A673 (cell line): ENCODE data around the gene PON1. TPM values are rescaled to one million over a fixed set of nuclear protein-coding genes. Genes with fewer than 3 reads are reported as not detected.

Source experiments
- BruUV-seq: library from RNA; stranded (reverse); fragments of 400-500 nt; replicated peaks from 2 replicates; lab custom pipeline; 2021; lab: Mats Ljungman, UMichigan
- CTCF ChIA-PET: fragments of 300-600 bp; sonication (Branson Sonifier 250); formaldehyde crosslinking; loops from one replicate; lab custom pipeline; 2022; ENCODE audit warnings: antibody characterized with exemption; lab: Charles Lee
- POLR2A ChIA-PET: fragments of 300-600 bp; sonication (Branson Sonifier 250); formaldehyde crosslinking; loops from one replicate; lab custom pipeline; 2022; ENCODE audit warnings: antibody characterized with exemption; ENCODE audit not compliant: low non-redundant PET; lab: Charles Lee
- DNase-seq: peaks from one replicate; pipeline ENCODE4 v3.0.0-alpha.2; 2015; ENCODE audit warnings: low spot score
- H3K27ac ChIP-seq: fragments of 200-600 bp; sonication (generic); 2 replicates; pipeline ENCODE4 v1.5.1; 2016; ENCODE audit warnings: mixed run types, low read depth, mild to moderate bottlenecking, mixed read lengths, antibody characterized with exemption, low read length; ENCODE audit not compliant: poor library complexity, severe bottlenecking
- H3K27me3 ChIP-seq: fragments of 200-600 bp; sonication (generic); replicated peaks from 2 replicates; pipeline ENCODE4 v1.6.1; 2017; ENCODE audit warnings: mixed run types, low read depth, mild to moderate bottlenecking, mixed read lengths, antibody characterized with exemption, low read length; ENCODE audit not compliant: insufficient read depth, poor library complexity
- H3K36me3 ChIP-seq: fragments of 200-600 bp; sonication (generic); 2 replicates; pipeline ENCODE4 v1.6.1; 2016; ENCODE audit warnings: mixed run types, mild to moderate bottlenecking, mixed read lengths, antibody characterized with exemption, low read length; ENCODE audit not compliant: insufficient read depth, poor library complexity, severe bottlenecking
- H3K4me1 ChIP-seq: fragments of 200-600 bp; sonication (generic); 2 replicates; pipeline ENCODE4 v1.6.1; 2017; ENCODE audit warnings: mixed run types, mild to moderate bottlenecking, mixed read lengths, antibody characterized with exemption, low read length; ENCODE audit not compliant: insufficient read depth, poor library complexity, severe bottlenecking
- H3K4me3 ChIP-seq: fragments of 200-600 bp; sonication (generic); 2 replicates; pipeline ENCODE4 v1.5.1; 2016; ENCODE audit warnings: low read depth, mixed run types, mild to moderate bottlenecking, mixed read lengths, low read length; ENCODE audit not compliant: poor library complexity, severe bottlenecking
- H3K9me3 ChIP-seq: fragments of 200-600 bp; sonication (generic); 2 replicates; pipeline ENCODE4 v1.6.1; 2016; ENCODE audit warnings: mixed run types, low read depth, mild to moderate bottlenecking, mixed read lengths, antibody characterized with exemption, low read length; ENCODE audit not compliant: poor library complexity, severe bottlenecking
- EZH2 ChIP-seq: fragments of 200-600 bp; sonication (generic); IDR thresholded peaks from 2 replicates; pipeline ENCODE4 v1.6.1; 2017; ENCODE audit warnings: borderline replicate concordance, low read depth, mild to moderate bottlenecking, mixed read lengths, antibody characterized with exemption, low read length; ENCODE audit not compliant: poor library complexity, severe bottlenecking
- intact Hi-C: fragments of 100-400 bp; cut with micrococcal nuclease; formaldehyde crosslinking; loops from one replicate; pipeline ENCODE4 v1.10.0; 2022; ENCODE audit not compliant: unreplicated experiment
- total RNA-seq: library from RNA; stranded (reverse); gene quantifications from 2 replicates; pipeline ENCODE4 v1.2.3, GENCODE V29; 2021
- TF ChIP-seq, protein P1 (sequence below): fragments of 300-800, 200-600 bp; sonication (generic); conservative IDR thresholded peaks from 2 replicates; pipeline ENCODE4 v1.5.1; 2017; ENCODE audit warnings: low read depth, mild to moderate bottlenecking, antibody characterized with exemption, low read length, moderate library complexity, mixed read lengths

Gene PON1
- total RNA-seq, 1 experiment from 2014 or later, result not detected

DNA sequence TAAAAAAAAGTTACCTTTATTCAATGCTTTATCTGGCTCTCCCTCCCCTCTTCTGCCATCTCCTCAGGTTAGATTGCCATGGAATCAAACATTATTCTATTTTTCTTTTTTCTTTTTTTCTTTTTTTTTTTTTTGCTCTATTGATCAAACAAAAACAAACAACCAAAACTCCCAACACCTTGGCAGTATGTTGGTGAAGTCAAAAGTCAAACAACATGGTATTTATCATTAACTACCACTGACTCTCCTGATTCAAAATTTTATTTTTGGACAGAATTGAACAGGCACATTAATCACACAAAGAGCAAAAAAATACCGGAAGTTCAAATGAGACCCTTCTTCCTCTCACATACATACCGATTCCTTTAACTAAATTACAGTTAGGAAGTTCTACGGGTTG is 6.4 kb downstream of the PON1 start:
- H3K27ac ChIP-seq, result no peak overlapping the region
- no peaks in the 10 kb centered on the region for H3K9me3 ChIP-seq
- CTCF ChIA-PET, result no interaction called here
- no peaks in the 10 kb centered on the region for H3K4me1 ChIP-seq
- intact Hi-C loops, result no loop called here
- no TSS peak for BruUV-seq
- H3K36me3 ChIP-seq, result no peaks in the 10 kb centered on the region
- TF ChIP-seq, protein P1, sequence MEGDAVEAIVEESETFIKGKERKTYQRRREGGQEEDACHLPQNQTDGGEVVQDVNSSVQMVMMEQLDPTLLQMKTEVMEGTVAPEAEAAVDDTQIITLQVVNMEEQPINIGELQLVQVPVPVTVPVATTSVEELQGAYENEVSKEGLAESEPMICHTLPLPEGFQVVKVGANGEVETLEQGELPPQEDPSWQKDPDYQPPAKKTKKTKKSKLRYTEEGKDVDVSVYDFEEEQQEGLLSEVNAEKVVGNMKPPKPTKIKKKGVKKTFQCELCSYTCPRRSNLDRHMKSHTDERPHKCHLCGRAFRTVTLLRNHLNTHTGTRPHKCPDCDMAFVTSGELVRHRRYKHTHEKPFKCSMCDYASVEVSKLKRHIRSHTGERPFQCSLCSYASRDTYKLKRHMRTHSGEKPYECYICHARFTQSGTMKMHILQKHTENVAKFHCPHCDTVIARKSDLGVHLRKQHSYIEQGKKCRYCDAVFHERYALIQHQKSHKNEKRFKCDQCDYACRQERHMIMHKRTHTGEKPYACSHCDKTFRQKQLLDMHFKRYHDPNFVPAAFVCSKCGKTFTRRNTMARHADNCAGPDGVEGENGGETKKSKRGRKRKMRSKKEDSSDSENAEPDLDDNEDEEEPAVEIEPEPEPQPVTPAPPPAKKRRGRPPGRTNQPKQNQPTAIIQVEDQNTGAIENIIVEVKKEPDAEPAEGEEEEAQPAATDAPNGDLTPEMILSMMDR, result no peak
- no peak for TF ChIP-seq EZH2
- POLR2A ChIA-PET, result no interaction called here
- no peaks in the 10 kb centered on the region for H3K27me3 ChIP-seq
- H3K4me3 ChIP-seq, result no peak overlapping the region
- DNase-seq, result no peak

DNA sequence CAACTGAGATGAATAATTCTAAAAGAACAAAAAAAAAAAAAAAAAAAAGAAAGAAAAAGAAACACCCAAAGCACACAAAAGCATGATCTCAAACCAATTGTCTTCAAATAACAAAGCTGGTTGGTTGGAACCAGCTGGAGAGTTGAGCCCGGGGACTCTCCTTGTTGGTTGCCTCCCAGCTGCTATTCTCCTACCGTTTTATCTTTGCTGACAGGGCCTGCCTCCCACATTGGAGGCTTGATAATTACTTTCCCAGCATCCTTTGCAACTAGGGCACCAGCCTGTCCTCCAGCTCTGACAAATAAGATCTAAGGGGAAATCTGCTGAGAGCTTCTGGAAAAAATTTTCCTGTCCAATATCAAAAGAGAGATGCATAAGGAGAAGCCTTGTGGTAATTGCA is 6.8 kb downstream of the PON1 start:
- Histone ChIP-seq H3K4me3 (no peak overlapping the region), H3K9me3 (no peaks in the 10 kb centered on the region), H3K27me3 (no peaks in the 10 kb centered on the region), H3K27ac (no peak overlapping the region), H3K4me1 (no peaks in the 10 kb centered on the region), H3K36me3 (no peaks in the 10 kb centered on the region)
- DNase-seq, result peak; percentile 9
- ChIA-PET CTCF (no interaction called here), POLR2A (no interaction called here)
- intact Hi-C loops, result no loop called here
- BruUV-seq, result no TSS peak
- TF ChIP-seq EZH2, result no peak
- TF ChIP-seq, protein P1, result no peak

DNA sequence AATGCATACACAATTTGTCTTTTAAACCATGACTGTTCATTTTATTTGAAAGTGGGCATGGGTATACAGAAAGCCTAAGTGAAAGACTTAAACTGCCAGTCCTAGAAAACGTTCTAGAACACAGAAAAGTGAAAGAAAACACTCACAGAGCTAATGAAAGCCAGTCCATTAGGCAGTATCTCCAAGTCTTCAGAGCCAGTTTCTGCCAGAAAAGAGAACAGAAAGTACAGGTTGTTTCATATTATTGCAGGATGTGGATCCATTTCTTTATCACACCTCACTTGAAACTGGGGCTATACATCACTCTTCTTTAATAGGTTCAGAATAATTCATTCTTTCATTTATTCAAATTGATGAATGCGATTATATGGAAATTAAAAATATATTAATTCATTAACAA is 7.7 kb downstream of the PON1 start:
- TF ChIP-seq, protein P1, result no peak
- no peak for TF ChIP-seq EZH2
- no peak overlapping the region for H3K4me3 ChIP-seq
- no peaks in the 10 kb centered on the region for H3K9me3 ChIP-seq
- ChIA-PET CTCF (no interaction called here), POLR2A (no interaction called here)
- no peaks in the 10 kb centered on the region for H3K27me3 ChIP-seq
- H3K36me3 ChIP-seq, result no peaks in the 10 kb centered on the region
- intact Hi-C loops, result no loop called here
- H3K4me1 ChIP-seq, result no peaks in the 10 kb centered on the region
- H3K27ac ChIP-seq, result no peak overlapping the region
- no peak for DNase-seq
- BruUV-seq, result no TSS peak
